Measurements from ENCODE around the gene OLFM2. TPM values are rescaled to one million over a fixed set of nuclear protein-coding genes. Genes with fewer than 3 reads are reported as not detected.

OLFM2 gene
- total RNA-seq, 1 donor from 2014 or later, result 8.5 TPM

- H3K27ac ChIP-seq, result peak overlapping the region; percentile 37
- H3K4me1 ChIP-seq, result peaks cover 18% of the 10 kb centered on the region
- H3K36me3 ChIP-seq, result peaks cover 8% of the 10 kb centered on the region
- intact Hi-C loops (cut with DNase I), result no loop called here
- no peak for TF ChIP-seq CTCF (IDR thresholded peaks at IDR 0.05)
- DNase-seq (no peak), ATAC-seq (no peak)
- H3K4me3 ChIP-seq, result peak overlapping the region; percentile 36
- no peaks in the 10 kb centered on the region for H3K27me3 ChIP-seq (ENCODE audit: low read depth)
- no peaks in the 10 kb centered on the region for H3K9me3 ChIP-seq
These were observed 116.8 kb downstream of the OLFM2 start for GRCh38 chr19:9819596-9819909.

GRCh38 chr19:9818734-9819595, 117.3 kb downstream of the OLFM2 start, which contains the start of gene FBXL12:
TSS of gene FBXL12 (minus strand) at chr19:9819079. CDS start at chr19:9818813, 266 bp downstream.
- Histone ChIP-seq H3K36me3 (peaks cover 12% of the 10 kb centered on the region), H3K27ac (peak within 1 kb of the TSS; percentile 97), H3K27me3 (ENCODE audit: low read depth) (no peaks in the 10 kb centered on the region), H3K9me3 (no peaks in the 10 kb centered on the region), H3K4me3 (peak within 1 kb of the TSS; percentile 89), H3K4me1 (peaks cover 18% of the 10 kb centered on the region)
- intact Hi-C loops (cut with DNase I), result no loop called here
- TF ChIP-seq CTCF (IDR thresholded peaks at IDR 0.05), result no peak
- peak; percentile 100 for DNase-seq
- peak; percentile 96 to 98 for ATAC-seq

GRCh38 chr19:9818175-9818733, 118.1 kb downstream of the OLFM2 start:
- DNase-seq (no peak), ATAC-seq (peak in 1 of 2 donors; percentile 0)
- peaks cover 18% of the 10 kb centered on the region for H3K4me1 ChIP-seq
- intact Hi-C loops (cut with DNase I), result no loop called here
- H3K4me3 ChIP-seq, result peak overlapping the region; percentile 89
- no peak for TF ChIP-seq CTCF (IDR thresholded peaks at IDR 0.05)
- H3K36me3 ChIP-seq, result peaks cover 20% of the 10 kb centered on the region
- H3K27me3 ChIP-seq (ENCODE audit: low read depth), result no peaks in the 10 kb centered on the region
- peak overlapping the region; percentile 97 for H3K27ac ChIP-seq
- no peaks in the 10 kb centered on the region for H3K9me3 ChIP-seq

GRCh38 chr19:9811139-9811538, 125.2 kb downstream of the OLFM2 start:
- no peak for TF ChIP-seq CTCF (IDR thresholded peaks at IDR 0.05)
- H3K36me3 ChIP-seq, result peaks cover 67% of the 10 kb centered on the region
- no peak overlapping the region for H3K4me3 ChIP-seq
- DNase-seq (no peak), ATAC-seq (peak in 1 of 2 donors; percentile 23)
- no peak overlapping the region for H3K27ac ChIP-seq
- H3K9me3 ChIP-seq, result no peaks in the 10 kb centered on the region
- intact Hi-C loops (cut with DNase I), result no loop called here
- H3K4me1 ChIP-seq, result no peaks in the 10 kb centered on the region
- H3K27me3 ChIP-seq (ENCODE audit: low read depth), result no peaks in the 10 kb centered on the region

GRCh38 chr19:9808855-9809824, 127.2 kb downstream of the OLFM2 start:
- no peaks in the 10 kb centered on the region for H3K9me3 ChIP-seq
- peaks cover 72% of the 10 kb centered on the region for H3K36me3 ChIP-seq
- no peak for TF ChIP-seq CTCF (IDR thresholded peaks at IDR 0.05)
- H3K27me3 ChIP-seq (ENCODE audit: low read depth), result no peaks in the 10 kb centered on the region
- no peaks in the 10 kb centered on the region for H3K4me1 ChIP-seq
- no peak for ATAC-seq
- intact Hi-C loops (cut with DNase I), result no loop called here
- DNase-seq, result no peak
- H3K27ac ChIP-seq, result no peak overlapping the region
- no peak overlapping the region for H3K4me3 ChIP-seq

All from lower lobe of right lung (tissue), 2 donors.